AG10803 (cell line): ENCODE measurements around the gene CTCFL.

Experiments
- DNase-seq: peaks from one replicate; pipeline ENCODE4 v3.0.0; 2010; ENCODE audit warnings: low read depth
- H3K4me3 ChIP-seq: 2 replicates; pipeline ENCODE4 v1.5.1; 2011; ENCODE audit warnings: mild to moderate bottlenecking, low read length, control low read depth
- TF ChIP-seq, protein P1 (sequence below): conservative IDR thresholded peaks from 2 replicates; pipeline ENCODE4 v1.5.1; 2011; ENCODE audit warnings: mild to moderate bottlenecking, low read length, control low read depth, inconsistent platforms

Gene CTCFL

DNA sequence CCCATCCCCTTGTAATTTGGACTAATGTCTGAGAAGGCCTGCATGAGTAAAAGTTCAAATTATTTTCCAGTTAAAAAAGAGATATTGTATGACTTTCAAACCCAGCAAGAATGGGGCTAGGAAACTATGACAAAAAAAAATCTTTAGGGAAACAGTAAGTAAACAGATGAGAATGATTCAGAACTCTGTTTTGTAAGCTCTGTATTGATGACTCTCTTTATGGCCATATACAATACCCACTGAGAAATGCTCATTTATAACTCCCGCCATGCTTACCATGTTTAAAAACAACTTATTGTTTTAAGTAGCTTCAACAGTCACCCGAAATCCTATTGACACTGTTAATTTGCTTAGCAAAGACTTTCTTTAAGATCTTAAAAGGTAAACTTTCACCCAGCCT lies 18.8 kb upstream of the CTCFL start:
- H3K4me3 ChIP-seq, result no peak overlapping the region
- no peak for DNase-seq
- TF ChIP-seq, protein P1, sequence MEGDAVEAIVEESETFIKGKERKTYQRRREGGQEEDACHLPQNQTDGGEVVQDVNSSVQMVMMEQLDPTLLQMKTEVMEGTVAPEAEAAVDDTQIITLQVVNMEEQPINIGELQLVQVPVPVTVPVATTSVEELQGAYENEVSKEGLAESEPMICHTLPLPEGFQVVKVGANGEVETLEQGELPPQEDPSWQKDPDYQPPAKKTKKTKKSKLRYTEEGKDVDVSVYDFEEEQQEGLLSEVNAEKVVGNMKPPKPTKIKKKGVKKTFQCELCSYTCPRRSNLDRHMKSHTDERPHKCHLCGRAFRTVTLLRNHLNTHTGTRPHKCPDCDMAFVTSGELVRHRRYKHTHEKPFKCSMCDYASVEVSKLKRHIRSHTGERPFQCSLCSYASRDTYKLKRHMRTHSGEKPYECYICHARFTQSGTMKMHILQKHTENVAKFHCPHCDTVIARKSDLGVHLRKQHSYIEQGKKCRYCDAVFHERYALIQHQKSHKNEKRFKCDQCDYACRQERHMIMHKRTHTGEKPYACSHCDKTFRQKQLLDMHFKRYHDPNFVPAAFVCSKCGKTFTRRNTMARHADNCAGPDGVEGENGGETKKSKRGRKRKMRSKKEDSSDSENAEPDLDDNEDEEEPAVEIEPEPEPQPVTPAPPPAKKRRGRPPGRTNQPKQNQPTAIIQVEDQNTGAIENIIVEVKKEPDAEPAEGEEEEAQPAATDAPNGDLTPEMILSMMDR, result no peak

GRCh38 chr20:57540890-57541580 lies 16.1 kb upstream of the CTCFL start:
- H3K4me3 ChIP-seq, result no peak overlapping the region
- DNase-seq, result no peak
- TF ChIP-seq, protein P1, result no peak

- no peak overlapping the region for H3K4me3 ChIP-seq
- no peak for DNase-seq
- TF ChIP-seq, protein P1, result no peak
These were observed 14.9 kb upstream of the CTCFL start for GRCh38 chr20:57539889-57540288.

GRCh38 chr20:57537822-57538221 lies 12.9 kb upstream of the CTCFL start:
- no peak overlapping the region for H3K4me3 ChIP-seq
- TF ChIP-seq, protein P1, result no peak
- DNase-seq, result no peak

- TF ChIP-seq, protein P1, result no peak
- no peak for DNase-seq
- no peak overlapping the region for H3K4me3 ChIP-seq
These were observed 12.1 kb upstream of the CTCFL start for GRCh38 chr20:57536771-57537724.

- TF ChIP-seq, protein P1, result no peak
- H3K4me3 ChIP-seq, result no peak overlapping the region
- no peak for DNase-seq
These were observed 11.3 kb upstream of the CTCFL start for GRCh38 chr20:57536120-57536708.
